Measurements from ENCODE around the gene LCE2C.
"Not testable (repeated sequence)": the region's sequence is repeated elsewhere in the genome, so short reads cannot be mapped to it uniquely, and the experiment has no call there.

Gene LCE2C, protein sequence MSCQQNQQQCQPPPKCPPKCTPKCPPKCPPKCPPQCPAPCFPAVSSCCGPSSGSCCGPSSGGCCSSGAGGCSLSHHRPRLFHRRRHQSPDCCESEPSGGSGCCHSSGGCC

DNA sequence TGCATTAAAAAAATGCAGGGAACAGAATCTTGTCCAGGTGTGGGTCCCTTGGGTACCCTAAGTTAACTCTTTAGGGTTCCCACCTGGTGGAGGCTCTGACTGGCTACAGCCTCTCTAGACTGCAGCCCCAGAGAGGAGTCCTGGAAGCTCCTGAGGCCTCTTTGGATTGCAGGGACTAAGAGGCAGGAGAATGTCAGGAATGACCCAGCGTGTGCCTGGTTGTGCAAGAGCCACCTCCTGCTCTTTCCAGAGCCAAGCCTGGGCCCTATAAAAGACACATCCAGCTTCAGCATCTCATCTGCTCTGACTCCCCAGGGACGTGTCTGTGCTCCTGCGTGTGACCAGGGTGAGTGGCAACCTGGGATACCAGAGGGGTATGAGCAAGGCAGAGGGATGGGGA lies at the start of gene LCE2C:
Gene LCE2C, plus strand, starts transcription at position 297 of the 400 bp plus-strand sequence. CDS start 737 bp downstream, outside the sequence.
- not testable (repeated sequence) for DNase-seq

DNA sequence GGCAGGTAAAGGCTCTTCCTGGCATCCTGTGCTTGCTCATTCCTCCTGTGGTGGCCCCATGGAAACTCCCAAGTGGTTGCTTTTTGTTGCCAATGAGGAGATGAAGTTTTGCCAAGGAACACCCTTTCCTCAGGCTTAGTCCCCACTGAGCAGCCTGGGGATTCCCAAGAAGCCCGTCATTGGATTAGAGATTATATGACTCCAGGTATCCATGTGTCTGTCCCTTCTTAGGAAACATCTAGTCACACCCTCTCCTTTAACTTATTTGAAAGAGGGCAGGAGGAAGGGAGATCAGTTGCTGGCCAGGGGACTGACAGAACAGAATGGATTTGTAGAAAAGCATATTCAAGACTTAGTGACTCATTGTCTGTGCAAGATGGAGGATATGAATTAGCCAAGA lies 48.3 kb upstream of the LCE2C start:
- no peak for DNase-seq

DNA sequence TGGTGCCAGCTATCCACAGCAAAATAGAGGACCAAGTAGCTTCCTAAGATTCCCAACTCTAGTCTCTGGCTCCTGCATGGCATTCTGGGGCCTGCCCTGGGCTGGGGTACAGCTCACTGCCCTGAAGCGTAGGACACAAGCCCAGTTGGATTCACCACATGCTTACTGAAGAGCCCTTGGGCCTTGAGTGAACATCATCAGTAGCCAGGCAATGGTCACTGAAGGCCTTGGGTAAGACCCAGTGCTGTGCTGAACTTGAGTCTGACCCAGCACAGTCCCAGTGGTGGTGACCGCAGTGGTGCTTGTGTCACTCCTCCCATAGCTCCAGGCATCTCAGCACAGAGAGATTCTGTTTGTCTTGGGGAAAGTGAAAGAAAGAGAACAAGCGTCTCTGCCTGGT lies 44.5 kb upstream of the LCE2C start:
- no peak for DNase-seq

DNA sequence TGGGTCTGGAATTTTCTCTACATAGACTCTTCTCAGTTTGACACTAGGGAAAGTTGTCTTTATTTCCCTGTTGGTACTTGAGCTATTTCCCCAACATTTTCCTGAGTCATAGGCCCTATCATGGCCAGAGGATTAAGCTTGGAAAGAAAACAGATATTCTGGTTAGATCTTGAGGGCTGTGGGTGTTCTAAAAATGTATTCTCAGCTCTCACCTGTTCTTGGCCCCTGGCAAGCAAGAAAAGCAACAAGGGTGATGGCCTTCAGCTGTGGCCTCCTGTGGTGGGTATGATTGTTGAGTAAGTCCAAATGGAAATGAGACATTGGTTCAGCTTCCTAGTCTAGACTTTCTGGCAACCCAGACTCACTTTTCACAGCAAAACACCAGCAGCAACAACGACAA lies 34.7 kb upstream of the LCE2C start:
- no peak for DNase-seq

DNA sequence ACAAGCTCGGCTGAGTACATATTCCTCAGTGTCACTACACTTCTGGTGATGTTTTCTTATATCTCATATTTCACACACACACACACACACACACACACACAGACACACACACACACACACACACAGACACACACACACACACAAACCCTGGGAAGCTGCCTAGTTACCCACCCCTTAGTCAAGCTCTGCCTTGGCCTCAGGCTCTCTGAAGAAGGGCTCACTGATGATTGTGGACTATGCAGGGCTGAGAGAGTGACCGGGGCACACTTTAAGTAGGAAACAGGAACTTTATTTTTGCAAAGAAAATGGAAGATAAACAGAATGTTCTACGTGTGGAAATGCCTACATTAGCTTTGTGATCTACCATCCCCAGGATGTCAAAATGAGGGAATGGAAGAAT lies 31.1 kb upstream of the LCE2C start:
- DNase-seq = no peak

DNA sequence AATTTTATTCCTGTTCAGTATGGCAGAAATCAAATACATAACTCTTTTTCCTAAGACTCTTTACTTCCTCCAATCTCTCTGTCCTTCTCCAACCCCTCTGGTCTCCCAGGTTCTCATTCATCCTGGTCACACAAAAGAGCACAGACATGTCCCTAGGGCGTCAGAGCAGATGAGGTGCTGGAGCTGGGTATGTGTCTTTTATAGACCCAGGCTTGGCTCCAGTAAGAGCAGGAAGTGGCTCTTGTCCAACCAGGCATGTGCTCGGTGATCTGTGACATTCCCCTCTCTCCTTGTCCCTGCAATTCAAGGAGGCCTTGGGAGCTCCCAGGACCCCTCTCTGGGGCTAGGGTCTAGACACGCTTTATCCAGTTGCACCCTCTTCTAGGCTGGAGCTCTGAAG lies 29.9 kb upstream of the LCE2C start:
- DNase-seq = no peak

DNA sequence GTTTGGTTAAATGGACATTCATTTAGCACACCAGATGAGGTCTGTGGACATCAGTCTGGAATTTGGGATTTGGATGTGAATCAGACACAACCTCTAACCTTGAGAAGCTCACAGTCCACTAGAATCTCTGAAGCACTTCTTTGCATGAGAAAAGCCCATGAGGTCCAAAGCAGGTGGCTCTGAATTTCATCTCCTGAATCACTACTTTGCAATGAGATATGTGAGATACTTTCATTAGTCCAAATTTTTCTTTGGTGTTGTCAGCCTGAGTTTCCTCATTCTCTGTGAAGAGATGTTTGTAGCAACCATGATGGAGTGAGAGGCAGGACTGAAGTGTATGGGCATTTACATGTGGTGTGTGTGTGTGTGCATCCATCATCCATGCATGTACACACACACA lies 28.4 kb upstream of the LCE2C start:
- DNase-seq = no peak

DNA sequence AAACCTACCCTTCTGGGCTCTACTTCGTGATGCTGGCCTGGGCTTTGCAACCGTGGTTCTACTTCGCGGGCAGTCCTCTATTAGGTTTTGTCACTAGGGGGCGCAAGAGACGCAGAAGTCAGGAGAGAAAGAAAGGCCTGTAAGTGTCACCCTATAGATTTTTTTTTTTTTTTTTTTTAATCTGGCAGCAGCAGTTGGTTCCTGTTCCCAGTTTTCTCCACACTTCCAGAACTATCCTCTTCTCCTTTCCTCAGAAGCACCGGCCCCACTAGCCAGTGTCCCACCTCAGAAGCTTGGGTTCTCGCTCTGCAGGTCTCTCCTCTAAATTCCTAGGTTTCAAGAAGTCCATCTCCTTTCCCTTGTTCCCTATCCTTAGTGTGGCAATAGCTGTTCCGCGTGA lies 21.0 kb upstream of the LCE2C start:
- peak; percentile 16 for DNase-seq

DNA sequence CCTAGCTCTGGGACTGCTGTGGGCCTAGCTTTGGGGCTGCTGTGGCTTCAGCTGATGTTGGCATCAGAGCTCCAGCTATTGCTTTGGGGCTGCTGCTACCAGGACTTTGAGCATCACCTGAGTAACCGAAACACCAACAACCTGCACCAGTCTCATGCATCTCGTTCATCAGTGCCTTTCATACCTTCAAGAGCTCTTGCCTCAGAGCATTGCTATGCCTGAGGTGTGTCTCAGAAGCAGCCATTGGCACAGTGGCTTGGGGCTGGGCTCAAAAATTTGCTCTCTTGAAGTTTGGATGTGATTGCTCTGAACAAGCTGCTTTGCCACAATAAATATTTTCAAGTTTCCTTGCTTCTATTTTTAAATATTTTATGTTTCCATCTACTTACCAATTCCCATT lies 18.6 kb upstream of the LCE2C start:
- no peak for DNase-seq

DNA sequence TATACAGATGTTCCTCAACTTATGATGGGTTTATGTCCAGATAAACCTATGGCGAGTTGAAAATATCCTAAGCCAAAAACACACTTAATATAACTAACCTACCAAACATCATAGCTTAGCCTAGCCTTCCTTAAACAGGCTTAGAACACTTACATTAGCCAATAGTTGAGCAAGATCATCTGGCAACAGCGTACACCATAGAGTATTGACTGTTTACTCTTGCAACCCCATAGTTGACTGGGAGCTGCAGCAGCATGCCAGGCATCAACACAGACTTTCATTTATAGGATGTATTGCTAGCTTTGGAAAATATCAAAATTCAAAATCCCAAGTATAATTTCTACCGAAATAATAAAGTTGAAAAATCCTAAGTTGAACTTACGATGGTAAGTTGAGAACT lies 17.4 kb upstream of the LCE2C start:
- DNase-seq = no peak

DNA sequence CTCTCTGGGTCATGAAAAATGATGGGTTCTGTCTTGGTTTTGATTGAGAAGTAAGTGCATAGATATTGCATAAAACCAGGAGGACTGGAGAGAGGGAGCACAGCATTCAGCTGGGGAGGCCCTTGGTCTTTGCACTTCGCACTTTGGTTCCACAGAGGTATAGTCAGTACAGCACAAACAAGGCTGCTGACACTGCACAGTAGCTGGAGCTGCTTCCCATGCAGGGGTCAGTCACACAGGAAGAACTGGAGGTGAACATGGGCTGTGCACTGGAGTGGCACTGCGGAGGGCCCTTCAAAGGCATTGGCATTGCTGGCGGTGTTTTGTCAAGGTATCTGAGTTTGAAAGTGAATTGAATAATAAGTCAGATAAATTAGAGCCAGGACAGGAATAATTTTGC lies 16.4 kb upstream of the LCE2C start:
- no peak for DNase-seq

DNA sequence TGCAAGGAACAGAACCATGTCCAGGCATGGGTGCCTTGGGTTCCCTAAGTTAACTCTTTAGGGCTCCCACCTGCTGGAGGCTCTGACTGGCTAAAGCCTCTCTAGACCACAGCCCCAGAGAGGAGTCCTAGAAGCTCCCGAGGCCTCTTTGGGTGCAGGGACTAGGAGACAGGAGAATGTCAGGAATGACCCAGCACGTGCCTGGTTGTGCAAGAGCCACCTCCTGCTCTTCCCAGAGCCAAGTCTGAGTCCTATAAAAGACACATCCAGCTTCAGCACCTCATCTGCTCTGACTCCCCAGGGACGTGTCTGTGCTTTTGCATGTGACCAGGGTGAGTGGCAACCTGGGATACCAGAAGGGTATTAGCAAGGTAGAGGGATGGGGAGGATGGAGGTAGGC lies 12.0 kb upstream of the LCE2C start, which contains the start of gene LCE2D:
Gene LCE2D, plus strand, starts transcription at position 283 of the 400 bp plus-strand sequence. CDS start 726 bp downstream, outside the sequence.
- no peak for DNase-seq

DNA sequence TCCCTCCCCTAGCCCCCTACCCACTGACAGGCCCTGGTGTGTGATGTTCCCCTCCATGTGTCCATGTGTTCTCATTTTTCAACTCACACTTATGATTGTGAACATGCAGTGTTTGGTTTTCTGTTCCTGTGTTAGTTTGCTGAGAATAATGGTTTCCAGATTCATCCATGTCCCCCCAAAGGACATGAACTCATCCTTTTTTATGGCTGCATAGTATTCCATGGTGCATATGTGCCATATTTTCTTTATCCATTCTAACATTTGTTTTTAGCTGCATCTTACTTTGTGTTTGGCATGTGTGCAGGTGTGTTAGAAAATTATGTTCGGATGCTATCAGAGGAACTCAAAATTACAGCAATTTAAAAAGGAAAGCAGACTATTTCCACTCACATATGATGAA lies 8.9 kb upstream of the LCE2C start:
- not testable (repeated sequence) for DNase-seq

DNA sequence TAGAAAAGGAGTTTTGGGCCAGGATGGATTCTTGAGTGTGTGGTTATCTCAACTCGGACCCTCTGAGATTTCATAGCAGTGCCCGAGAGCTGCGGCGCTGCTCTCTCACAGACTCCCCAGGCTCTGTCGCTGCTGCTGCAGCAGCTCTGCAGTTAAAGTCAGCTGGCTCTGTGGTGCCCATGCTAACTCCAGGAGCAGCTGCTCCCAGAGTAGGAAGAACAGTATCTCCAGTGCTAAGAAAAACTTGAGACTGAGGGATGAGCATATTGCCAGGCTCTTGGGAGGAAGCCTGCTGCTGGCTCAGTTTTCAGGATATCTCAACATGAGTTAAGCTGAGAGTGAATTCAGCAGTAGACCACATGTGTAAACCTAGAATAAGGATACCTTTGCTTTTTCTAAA lies 7.4 kb upstream of the LCE2C start:
- DNase-seq = no peak

DNA sequence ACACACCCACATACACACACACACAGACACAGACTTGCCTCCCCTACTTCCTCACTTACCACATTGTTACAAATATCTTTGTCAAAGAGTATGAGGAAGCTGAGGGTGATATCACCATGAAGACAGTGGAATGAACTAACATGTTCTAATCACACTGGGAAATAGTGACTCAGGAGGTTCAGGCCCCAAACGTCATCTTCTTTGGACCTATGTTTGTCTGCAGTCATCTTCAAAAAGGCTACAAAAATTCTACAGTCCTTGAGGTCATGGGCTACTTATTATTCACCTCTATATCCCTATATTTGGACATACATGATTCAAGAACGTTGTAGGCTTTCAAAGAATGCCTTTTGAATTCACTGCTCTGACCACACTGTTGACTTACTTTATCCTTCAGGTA lies 2.1 kb upstream of the LCE2C start:
- DNase-seq = no peak

DNA sequence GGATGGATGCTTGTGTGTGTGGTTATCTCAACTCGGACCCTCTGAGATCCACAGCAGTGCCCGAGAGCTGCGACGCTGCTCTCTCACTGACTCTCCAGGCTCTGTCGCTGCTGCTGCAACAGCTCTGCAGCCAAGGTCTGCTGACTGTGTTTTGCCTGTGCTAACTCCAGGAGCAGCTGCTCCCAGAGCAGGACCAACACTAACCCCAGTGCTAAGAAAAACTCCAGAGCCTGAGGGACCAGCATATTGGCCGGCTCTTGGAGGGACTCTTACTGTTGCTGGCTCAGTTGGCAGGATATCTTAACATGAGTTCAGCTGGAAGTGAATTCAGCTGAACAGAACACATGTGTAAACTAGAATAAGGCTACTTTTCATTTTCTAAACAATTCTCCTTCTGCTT lies 4.4 kb downstream of the LCE2C start:
- no peak for DNase-seq

DNA sequence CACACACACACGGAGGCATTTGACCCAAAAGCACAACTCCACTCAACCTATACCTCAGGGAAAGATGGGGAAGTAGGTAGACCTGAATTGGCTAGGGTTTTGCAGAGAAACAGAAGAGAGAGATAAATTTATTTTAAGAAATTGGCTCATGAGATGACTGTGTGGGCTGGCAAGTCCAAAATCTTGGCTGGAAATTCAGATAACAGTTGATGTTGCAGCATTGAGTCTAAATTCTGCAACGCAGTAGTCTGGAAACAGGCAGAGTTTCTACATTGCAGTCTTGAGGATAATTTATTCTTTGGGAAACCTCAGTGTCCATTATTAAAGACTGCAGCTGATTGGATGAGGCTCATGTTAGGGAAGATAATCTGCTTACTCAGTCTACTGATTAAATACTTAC lies 6.5 kb downstream of the LCE2C start:
- DNase-seq = no peak

DNA sequence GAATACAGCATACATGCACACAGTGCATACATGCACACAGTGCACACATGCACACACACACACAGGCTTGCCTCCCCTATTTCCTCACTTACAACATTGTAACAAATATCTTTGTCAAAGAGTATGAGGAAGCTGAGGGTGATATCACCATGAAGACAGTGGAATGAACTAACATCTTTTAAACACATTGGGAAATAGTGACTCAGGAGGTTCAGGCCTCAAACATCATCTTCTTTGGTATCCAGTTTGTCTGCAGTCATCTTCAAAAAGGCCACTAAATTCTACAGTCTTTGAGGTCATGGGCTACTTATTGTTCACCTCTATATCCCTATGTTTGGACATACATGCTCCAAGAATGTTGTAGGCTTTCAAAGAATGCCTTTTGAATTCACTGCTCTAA lies 8.8 kb downstream of the LCE2C start:
- no peak for DNase-seq

DNA sequence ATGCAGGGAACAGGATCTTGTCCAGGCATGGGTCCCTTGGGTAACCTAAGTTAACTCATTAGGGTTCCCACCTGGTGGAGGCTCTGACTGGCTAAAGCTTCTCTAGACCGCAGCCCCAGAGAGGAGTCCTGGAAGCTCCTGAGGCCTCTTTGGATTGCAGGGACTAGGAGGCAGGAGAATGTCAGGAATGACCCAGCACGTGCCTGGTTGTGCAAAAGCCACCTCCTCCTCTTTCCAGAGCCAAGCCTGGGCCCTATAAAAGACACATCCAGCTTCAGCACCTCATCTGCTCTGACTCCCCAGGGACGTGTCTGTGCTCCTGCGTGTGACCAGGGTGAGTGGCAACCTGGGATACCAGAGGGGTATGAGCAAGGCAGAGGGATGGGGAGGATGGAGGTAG lies 10.7 kb downstream of the LCE2C start, which contains the start of gene LCE2B:
Gene LCE2B, plus strand, starts transcription at position 301 of the 400 bp plus-strand sequence. CDS start 721 bp downstream, outside the sequence.
- DNase-seq = not testable (repeated sequence)

DNA sequence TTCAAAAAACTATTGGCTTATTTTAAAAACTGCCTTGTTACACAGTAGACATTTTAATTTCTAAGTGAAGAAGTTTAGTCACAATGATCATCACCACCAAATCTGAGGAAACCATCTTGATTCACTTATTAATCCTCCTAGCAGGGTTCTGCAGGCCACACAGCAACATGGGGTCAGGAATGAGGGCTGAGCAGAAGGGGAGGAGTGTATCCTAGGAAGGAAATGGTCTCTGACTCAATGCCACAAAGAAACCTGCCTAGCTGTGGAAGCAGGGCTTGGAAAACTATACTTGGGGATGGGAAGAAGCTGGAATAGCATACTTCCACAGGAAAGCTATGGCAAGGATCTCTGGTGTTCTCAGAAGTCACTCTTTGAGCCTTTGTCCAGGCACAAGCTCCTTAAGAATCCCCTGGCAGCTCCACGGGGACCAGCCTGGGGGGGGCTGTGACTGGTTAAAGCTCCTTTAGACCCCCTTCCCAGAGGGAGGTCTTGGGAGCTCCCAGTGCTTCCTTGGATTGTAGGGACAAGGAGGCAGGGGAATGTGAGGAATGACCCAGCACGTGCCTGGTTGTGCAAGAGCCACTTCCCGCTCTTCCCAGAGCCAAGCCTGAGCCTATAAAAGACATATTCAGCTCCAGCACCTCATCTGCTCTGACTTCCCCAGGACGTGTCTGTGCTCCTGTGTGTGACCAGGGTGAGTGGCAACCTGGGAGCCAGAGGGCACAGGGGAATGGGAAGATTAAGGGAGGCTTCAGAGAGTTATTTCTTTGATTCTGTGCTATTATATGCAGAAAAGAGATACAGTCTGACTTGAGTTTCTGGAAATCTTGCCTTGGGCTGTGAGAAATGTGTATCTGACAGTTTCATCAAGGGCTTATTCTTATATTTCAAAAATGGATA lies 22.9 kb downstream of the LCE2C start, which contains the start of gene LCE2A:
Gene LCE2A, plus strand, starts transcription at position 645 of the 900 bp plus-strand sequence. CDS start 557 bp downstream, outside the sequence.
- no peak for DNase-seq

DNA sequence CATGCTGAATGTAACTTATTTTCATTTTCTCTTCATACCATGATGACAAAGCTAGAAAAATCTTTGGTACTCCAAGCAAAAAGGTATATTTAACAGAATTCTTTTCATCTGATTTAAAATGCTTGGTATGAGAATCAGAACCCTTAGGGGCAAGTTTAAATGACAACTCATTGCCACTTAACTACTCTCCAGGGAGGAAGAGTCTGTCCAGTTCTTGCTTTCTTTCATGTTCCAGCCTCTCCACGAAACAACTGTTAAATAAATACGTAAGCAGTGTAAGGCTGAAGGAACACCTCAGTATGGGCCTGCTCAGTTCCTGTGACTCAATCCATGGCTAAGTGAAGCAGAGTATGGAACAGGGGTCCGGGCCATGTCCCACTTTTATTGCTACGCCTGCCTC lies 24.7 kb downstream of the LCE2C start:
- no peak for DNase-seq

DNA sequence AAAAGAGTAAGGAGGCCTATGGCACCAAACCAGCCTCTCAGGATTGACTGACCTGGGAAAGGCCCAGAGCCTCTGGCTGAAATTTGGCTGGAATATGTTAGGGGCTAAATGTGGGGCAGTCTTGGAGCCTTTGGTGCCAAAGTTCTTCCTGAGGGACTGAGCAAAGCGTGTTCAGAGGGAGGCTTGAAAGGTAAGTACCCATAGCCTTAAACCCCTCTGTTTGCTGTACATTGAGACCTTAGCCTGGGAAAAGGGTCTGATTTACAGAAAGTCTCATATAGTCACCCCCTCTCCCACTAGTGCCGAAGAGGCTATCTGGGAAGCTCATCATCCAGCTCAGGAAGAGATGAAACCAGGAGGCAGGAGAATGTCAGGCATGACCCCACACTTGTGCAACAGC lies 32.8 kb downstream of the LCE2C start, which contains the start of gene LCE4A:
Gene LCE4A, plus strand, starts transcription at position 301 of the 400 bp plus-strand sequence. CDS start 916 bp downstream, outside the sequence.
- no peak for DNase-seq

DNA sequence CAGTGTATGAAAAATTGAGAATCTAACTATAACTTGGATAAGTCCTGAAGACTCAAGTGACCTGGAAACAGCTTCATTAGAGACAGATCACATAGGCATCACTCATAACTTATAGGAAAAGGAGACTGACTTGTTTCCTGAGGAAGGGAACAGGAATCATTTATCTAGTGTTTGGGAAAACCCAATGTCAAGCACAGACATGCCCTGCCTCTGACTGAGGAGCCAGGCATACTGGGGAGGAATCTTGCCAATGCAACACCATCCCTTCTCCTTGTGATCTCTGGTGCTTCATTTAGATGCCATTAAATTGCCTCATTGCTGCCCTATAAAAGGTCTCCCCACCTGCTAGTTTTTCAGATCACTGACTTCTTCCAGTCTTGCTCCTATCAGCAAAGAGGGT lies 43.2 kb downstream of the LCE2C start:
- DNase-seq = no peak

DNA sequence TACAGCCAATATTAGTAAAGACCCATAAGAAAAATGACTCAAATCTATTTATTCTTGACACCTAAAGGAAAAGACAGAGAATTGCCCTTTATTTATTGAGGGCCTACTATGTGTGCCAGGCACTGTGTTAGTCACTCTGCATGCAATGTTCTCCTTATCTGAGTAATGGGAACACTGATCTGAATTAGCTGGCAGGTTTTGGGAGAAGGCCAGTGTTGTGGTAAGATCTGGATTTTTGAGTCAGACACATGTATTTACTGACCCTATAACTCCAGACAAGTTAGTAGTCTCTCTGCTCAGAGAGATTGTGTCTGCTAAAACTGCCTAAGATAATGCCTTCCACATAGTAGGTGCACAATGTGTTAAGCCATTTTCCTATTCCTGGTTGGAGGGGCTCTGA lies 50.2 kb downstream of the LCE2C start:
- no peak for DNase-seq

Data from kidney glomerular epithelial cell (primary cell).